ENCODE measurements around the gene STAT4.

GRCh38 chr2:191199929-191200512, 49.2 kb upstream of the STAT4 start:
- TF ChIP-seq CTCF (IDR thresholded peaks at IDR 0.05; ENCODE audit: low read depth, low read length) (no peak), POLR2A (IDR thresholded peaks at IDR 0.05; ENCODE audit: extremely low read depth, insufficient read length) (no peak), MAX (IDR thresholded peaks at IDR 0.05; ENCODE audit: low read depth, low read length) (no peak), MYC (IDR thresholded peaks at IDR 0.05; ENCODE audit: low read depth, low read length) (no peak)

All from NB4 (cell line).